GM23248 (cell line): ENCODE measurements around the gene NPAT.

ENCODE experiments used
- EZH2 ChIP-seq: fragments of 200-600 bp; sonication (generic); IDR thresholded peaks from 2 replicates; pipeline ENCODE4 v1.6.1; 2018; ENCODE audit warnings: antibody characterized with exemption, mild to moderate bottlenecking; ENCODE audit not compliant: insufficient read depth, poor library complexity, severe bottlenecking
- EZH2phosphoT487 ChIP-seq: fragments of 200-600 bp; sonication (generic); IDR thresholded peaks from 2 replicates; pipeline ENCODE4 v1.6.1; 2018; ENCODE audit warnings: antibody characterized with exemption, moderate library complexity, mild to moderate bottlenecking, low read depth; ENCODE audit not compliant: insufficient read depth

DNA sequence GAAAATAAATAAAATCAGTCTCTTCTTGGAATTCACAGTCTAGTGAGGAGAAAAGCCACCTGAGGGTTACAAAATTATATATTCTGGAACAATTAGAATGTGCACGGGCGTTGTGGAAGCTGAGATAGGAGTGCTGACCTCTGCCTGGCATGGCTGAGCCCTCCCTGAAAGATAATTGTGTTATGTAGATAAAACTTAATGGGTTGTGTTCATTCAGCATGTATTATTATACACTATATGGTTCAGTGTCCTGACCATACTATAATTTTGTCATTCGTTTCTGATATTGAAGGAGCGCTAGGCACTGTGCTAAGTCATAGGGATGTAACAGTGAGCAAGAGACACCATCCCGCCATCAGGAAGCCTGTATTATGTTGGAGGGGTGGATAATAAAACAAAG lies 97.3 kb downstream of the NPAT start:
- no peak for TF ChIP-seq EZH2
- no peak for TF ChIP-seq EZH2phosphoT487
